ENCODE data around the gene PROC.

GRCh38 chr2:127429291-127429690, 11.1 kb downstream of the PROC start:
- TF ChIP-seq CTCF (conservative IDR thresholded peaks at IDR 0.05; ENCODE audit: low read length) (no peak), EZH2phosphoT487 (IDR thresholded peaks at IDR 0.05; ENCODE audit: borderline replicate concordance, low read depth, low read length) (no peak)
